ENCODE results near the gene DBN1. TPM values are rescaled to one million over a fixed set of nuclear protein-coding genes. Genes with fewer than 3 reads are reported as not detected.

The DBN1 gene
- total and polyA plus RNA-seq, 2 donors (not counting 3 experiments of a cell fraction or from before 2014, with no cell fraction given): 198 to 336 TPM

DNA sequence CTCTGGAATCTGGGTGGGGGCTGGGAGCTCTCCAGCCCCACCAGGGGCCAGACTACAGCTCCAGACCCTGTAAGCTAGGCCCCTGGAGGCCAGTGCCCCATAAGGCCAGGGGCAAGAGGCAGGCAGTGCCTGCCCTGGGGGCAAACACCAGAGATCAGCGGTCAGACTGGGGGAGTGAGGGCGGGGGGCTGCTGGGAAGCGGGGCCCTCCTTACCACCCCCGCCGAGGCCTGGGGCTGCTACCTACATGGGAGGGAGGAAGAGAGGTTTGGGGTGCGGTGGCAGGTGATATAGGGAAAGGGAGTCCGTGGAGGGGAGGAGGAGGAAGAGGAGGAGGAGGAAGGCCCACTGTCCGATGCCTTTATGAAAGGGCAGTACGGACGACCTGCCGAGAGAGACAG is 14.1 kb downstream of the DBN1 start:
- Histone ChIP-seq H3K4me3 (replicated peaks in 1 of 3; ENCODE audit: insufficient read depth in 1 of 3, low read depth in 1 of 3, low read length in 3 of 3) (no peak overlapping the region), H3K9me3 (replicated peaks; ENCODE audit: control insufficient read depth, insufficient read depth, low read length) (no peaks in the 10 kb centered on the region), H4K20me1 (replicated peaks; ENCODE audit: control insufficient read depth, extremely low read depth, insufficient read depth, low read length) (no peaks in the 10 kb centered on the region), H3K4me2 (ENCODE audit: insufficient read depth, low read length) (no peak overlapping the region), H3K4me1 (ENCODE audit: control insufficient read depth, extremely low read depth, insufficient read depth, low read length) (peaks cover 28% of the 10 kb centered on the region), H3K79me2 (ENCODE audit: control insufficient read depth, insufficient read depth, low read length) (peaks cover 3% of the 10 kb centered on the region), H3K9ac (replicated peaks; ENCODE audit: extremely low read depth, insufficient read depth, low read length) (no peak overlapping the region), H3K36me3 (ENCODE audit: control insufficient read depth in 2 of 2, extremely low read depth in 1 of 2, insufficient read depth in 2 of 2, low read length in 2 of 2) (peaks cover 7 to 35% of the 10 kb centered on the region in 2 experiments), H3K9me1 (replicated peaks; ENCODE audit: control insufficient read depth, extremely low read depth, insufficient read depth, low read length) (no peaks in the 10 kb centered on the region), H3K27ac (ENCODE audit: insufficient read depth, low read depth, low read length) (no peak overlapping the region), H3K27me3 (ENCODE audit: control insufficient read depth in 2 of 2, insufficient read depth in 2 of 2, low read length in 2 of 2) (no peaks in the 10 kb centered on the region), H2AFZ (ENCODE audit: low read depth, low read length) (no peak overlapping the region)
- FAIRE-seq: no peak
- dilution Hi-C loops (cut with MboI; ENCODE audit: extremely low pct_ligation_motif_present, low sequenced_read_pairs) (no loop called here), intact Hi-C loops (cut with micrococcal nuclease) (no loop called here)
- TF ChIP-seq FOS (IDR thresholded peaks at IDR 0.05; ENCODE audit: borderline replicate concordance, insufficient read depth, low read length) (no peak), MYC (IDR thresholded peaks at IDR 0.05; ENCODE audit: low read depth, low read length) (no peak), POLR2A (IDR thresholded peaks at IDR 0.05; ENCODE audit: low read depth, low read length) (no peak), EZH2 (IDR thresholded peaks at IDR 0.05; ENCODE audit: borderline replicate concordance, low read depth, low read length, severe bottlenecking) (no peak), JUN (IDR thresholded peaks at IDR 0.05; ENCODE audit: borderline replicate concordance, insufficient read depth, insufficient read length, low read depth) (no peak), CTCF (IDR thresholded peaks at IDR 0.05; ENCODE audit: extremely low read depth in 1 of 2, insufficient read depth in 1 of 2, low read depth in 1 of 2, low read length in 2 of 2) (no peak), GATA2 (IDR thresholded peaks at IDR 0.05; ENCODE audit: insufficient read depth, insufficient read length, low read depth, low read length) (no peak), POLR2AphosphoS5 (IDR thresholded peaks at IDR 0.05; ENCODE audit: insufficient read depth, low read depth, low read length) (no peak), MAX (IDR thresholded peaks at IDR 0.05; ENCODE audit: insufficient read depth, insufficient read length) (no peak)
- POLR2A ChIA-PET: interaction anchor here (0.8 kb wide), 1 partner anchor 12 kb away, joined by 4 read pairs; no protein-coding TSS in a partner anchor
- no TSS peak for BruUV-seq (replicated peaks)
- CTCF ChIA-PET: interaction anchor here (6.6 kb wide), 1 partner anchor 12 kb away, joined by 57 read pairs; the partner anchor contains the start of gene DBN1
- DNase-seq (ENCODE audit: low read depth, low spot score): no peak
